Stimulated activated CD4-positive, alpha-beta T cell treated with anti-CD3 and anti-CD28 coated beads, Interleukin-15, amount 100 ng/mL, for 48 hours (primary cell): ENCODE results near the gene WFIKKN1.
A peak's percentile ranks its signal among the peaks of the same experiment; 100 is the strongest.

Experiments used
- DNase-seq, 2 donors: peaks; one replicate each; pipeline ENCODE4 v3.0.0-alpha.2; 2020; ENCODE audit warnings: low read depth in 2 of 2

WFIKKN1 gene

DNA sequence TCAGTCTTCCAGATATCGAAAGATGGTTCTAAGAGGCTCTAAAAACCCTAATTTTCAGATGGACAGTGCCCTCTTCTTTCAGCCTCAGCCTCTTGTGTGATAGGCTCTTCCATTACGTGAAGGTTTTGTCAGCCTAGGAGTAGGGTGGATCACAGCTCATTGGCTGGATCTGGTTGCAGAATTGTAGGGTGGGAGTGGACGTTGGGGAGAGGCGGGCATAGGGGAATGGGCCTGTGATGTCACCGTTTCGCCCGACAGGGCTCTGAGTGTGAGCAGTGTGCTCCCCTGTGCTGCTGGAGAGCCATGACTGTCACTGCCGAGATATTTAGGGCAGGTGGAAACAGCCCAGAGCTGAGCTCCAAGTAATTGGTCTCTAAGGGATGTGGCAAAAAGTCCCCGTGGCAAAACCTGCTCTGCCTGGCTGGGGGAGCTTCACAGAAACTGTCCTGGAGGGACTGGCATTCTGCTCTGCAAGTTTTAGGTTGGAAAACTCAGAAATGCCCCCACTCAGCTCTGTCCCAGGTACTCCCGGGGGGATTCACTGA lies 6.2 kb upstream of the WFIKKN1 start:
- no peak for DNase-seq

DNA sequence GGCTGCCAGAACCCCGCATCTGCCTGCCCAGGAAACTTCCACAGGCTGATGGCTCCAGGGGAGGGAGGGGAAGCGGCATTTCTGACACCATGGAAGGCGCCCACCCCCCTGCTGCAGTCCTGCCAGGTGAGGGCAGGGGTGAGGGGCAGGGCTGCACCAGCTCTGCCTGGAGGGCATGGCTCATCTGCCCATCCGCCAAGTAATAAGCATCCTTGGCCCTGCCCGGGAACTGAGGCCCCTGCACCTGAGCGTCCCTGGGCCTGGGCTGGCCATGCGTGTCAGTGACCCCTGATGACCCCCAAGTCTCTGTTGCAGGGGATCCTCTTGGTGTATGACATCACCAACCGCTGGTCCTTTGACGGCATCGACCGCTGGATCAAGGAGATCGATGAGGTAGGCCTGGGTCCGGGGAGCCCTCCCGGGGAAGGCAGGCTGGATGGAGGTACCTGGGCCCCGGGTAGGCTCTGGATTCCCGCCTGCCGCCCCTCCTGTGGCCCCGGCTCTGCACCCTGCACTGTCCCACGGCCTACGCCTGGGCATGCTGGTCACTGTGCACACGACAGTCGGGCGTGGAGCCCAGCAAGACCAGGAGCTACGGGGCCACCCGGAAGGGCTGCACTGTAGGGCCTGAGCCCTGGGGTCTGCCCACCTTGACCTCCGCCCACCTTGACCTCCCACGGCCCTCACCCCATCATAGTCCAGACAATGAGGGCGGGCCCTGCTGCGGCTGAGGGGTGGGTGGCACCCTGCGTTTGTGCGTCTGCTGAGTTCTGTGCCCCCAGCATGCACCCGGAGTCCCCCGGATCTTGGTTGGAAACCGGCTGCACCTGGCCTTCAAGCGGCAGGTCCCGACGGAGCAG lies 5.4 kb upstream of the WFIKKN1 start:
- no peak for DNase-seq

DNA sequence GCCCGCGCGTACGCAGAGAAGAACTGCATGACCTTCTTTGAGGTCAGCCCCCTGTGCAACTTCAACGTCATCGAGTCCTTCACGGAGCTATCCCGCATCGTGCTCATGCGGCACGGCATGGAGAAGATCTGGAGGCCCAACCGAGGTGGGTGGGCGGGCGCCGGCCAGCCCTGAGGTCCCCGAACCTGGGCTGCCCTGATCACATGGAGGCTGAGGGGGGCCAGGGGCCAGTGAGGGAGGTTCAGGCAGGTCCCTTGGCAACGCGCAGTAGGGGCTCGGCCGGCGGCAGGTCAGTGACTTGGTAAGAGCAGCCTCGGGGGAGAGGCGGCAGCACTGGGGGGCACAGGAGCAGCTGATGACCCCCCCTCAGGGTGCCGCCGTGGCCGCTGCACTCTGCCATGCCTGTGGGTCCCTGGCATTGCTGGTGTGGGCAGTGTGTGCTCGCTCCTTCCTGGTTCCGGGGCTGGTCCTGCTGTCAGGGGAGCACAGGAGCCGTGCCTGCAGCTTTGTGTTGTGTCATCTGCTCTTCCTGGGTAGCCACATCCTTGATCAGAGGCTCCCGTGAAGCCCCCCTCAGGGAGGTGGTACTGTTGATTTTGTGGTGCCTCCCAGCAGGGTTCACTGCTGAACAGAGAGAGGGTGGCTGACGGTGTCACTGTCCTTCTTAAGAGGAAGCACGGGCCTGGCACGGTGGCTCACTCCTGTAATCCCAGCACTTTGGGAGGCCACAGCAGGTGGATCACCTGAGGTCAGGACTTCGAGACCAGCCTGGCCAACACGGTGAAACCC lies 4.6 kb upstream of the WFIKKN1 start:
- no peak for DNase-seq

DNA sequence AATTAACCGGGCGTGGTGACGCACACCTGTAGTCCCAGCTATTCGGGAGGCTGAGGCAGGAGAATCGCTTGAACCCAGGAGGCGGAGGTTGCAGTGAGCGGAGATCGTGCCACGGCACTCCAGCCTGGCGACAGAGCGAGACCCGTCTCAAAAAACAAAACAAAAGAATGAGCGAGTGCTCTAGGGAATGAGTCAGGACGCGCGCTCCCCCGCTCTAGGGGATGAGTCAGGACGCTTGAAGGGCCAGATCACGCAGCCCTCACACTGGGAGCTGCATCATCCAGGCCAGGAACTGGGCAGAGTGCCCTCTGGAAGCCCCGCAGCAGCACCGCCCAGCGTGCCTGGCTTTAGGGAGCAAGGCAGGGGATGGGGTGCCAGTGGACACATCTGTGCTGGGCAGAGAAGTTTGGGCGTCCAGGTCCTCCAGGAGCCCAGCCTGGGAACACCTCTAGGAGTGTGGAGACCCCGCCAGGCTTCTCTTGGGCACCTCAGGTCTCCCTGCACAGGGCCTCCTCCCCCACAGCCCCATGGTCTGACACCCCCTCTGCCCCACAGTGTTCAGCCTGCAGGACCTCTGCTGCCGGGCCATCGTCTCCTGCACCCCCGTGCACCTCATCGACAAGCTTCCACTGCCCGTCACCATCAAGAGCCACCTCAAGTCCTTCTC lies 3.9 kb upstream of the WFIKKN1 start:
- no peak for DNase-seq

DNA sequence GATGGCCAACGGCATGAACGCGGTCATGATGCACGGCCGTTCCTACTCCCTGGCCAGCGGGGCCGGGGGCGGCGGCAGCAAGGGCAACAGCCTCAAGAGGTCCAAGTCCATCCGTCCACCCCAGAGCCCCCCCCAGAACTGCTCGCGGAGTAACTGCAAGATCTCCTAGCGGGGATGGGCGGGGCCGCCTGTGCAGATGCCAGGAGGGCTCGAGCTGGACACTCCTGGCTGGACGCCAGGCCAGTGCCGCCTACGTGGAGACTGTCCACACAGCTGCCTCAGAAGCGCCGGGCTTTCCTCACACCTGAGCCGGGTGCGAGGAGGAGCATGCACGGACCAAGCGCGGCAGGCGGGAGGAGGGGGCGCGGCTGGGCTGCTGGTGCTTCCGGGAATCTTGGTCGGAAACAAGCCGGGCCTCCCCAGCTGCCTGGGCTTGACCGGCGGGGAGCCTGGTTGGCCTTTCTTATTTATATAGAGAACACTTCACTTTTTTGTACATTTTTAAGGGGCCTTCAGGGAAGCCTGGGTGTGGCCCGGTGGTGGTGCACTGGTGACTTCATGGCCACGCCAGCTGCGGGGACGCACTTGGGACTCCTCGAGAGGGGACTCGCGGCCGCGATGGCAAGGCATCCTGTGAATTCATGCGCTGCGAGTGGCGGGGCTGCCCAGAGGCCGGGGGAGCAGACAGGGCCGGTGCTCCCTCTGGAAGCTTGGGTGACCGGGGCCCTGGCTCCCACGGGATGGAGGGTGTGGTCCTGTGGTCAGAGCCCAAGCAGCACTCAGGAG lies 3.1 kb upstream of the WFIKKN1 start:
- no peak for DNase-seq

DNA sequence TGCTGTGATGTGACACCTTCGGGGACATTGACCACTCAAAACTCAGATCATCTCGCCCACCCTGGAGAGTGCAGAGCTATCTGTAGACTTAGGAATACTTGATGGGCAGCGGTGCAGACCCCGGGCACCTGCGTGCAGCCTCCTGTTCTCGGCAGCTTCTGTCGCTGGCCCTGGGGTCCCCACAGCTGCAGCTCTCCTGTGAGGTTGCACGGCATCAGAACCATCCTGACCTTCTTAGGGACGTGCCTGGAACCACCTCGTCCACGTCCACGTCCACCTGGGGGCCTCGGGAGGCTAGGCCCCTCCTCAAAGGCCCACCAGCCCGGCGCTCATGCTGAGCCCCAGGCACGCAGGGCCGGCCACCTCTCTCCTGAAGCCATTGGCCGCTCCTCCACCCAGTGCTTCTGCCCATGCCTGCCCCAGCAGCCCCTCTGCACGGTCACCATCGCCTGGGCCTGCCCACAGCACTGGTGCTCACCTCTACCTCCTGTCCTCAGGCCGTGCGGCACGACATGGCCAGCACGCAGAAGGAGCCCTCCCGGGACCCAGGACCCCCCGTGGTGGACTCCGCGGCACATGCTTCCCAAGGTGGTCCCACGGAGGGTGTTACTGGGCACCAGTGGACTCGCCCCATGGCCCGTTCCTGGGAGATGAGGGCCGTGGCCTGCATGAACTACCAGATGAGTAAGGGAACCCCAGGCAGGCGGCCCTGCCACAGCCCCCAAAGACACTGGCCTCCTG lies 2.3 kb upstream of the WFIKKN1 start:
- DNase-seq, result no peak

DNA sequence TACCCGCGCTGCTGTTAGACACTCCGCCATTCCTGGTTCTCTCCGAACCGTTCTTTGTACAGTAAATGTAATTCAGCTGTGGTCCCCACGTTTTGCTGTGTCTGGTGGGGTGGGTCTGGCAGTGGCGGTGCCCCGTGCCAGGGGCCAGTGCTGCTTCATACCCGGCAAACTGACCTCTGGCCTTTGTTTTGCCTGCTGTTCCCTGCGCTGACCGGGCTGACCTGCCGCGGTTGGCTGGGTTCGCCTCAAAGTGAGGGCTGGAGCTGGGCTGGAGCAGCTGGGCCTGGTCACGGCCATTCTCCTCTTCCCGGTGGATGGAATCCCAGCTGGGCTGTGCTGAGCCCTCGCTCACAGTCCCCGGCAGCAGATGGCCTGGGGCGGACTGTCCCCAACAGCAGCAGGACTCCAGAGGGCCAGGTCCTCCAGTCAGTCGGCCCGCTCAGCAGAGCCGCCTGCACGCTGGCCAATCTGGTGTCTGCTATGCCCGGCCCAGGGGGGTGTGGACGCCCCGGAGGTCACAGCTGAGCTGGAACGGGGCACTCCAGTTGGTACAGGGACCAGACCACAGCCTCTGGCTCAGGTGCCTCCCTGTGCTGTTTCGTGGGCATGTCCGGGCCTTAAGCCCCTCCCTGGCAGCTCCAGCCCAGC lies 1.5 kb upstream of the WFIKKN1 start:
- no peak for DNase-seq

DNA sequence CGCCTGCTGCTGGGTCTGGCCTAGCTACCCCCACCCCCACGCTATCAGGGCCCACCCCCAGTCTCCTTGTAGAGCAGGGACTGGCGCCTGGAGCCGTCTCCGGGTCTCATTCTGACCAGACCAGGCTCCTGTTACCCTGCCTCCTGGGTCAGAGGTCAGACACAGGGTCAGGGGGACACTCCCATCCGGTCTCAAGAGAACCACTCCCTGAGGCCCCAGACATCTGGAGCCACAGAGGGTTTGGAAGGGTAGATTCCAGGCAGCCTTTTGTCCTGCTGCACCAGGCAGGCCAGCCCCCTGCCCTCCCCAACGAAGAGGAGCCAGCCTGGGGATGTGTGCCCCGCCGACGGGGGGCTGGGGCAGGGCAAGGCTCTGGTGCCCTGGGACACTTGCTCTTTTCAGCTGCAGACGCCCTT lies 944 bp upstream of the WFIKKN1 start:
- no peak for DNase-seq

DNA sequence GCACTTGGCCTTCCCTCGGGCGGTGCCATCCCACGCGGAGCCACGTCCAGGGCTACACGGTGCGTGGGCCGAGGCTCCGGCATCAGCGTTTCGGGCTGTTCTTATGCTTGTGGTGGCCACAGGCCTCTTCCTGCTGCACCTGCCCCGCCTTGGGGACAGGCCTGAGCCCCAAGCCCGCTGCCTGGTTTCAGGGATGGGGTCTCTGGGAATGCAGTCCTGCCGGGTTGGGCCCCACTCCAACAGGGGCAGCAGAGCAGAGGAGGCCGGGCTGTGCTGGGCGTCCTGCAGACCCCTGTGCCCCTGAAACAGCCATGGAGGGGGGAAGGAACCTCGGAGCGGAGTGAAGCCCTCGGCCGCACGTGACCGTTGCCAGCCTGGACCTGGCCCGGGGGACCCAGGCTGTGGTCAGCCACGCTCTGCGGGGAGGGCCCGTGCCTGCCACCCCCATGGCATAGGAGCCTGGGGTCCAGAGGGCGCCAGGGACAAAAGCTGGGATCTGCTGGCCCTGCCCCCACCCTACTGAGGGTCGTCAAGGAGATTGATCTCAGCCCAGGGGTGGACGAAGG lies 453 bp upstream of the WFIKKN1 start:
- no peak for DNase-seq

DNA sequence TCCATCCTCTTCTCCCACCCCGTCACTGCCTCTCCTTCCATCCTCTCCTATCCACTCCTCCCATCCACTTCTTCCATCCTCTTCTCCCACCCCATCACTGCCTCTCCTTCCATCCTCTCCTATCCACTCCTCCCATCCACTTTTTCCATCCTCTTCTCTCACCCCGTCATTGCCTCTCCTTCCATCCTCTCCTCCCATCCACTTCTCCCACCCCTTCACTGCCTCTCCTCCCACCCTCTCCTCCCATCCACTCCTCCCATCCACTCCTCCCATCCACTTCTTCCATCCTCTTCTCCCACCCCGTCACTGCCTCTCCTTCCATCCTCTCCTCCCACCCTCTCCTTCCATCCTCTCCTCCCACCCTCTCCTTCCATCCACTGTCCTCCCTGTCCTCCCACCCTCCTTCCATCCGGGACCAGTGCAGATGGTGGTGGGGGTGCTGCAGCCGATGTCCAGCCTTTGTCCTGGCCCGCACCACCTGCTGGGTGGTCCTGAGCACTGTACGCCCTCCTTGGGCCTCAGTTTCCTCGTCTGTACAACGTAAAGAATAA lies 1.1 kb downstream of the WFIKKN1 start:
- DNase-seq, result no peak

DNA sequence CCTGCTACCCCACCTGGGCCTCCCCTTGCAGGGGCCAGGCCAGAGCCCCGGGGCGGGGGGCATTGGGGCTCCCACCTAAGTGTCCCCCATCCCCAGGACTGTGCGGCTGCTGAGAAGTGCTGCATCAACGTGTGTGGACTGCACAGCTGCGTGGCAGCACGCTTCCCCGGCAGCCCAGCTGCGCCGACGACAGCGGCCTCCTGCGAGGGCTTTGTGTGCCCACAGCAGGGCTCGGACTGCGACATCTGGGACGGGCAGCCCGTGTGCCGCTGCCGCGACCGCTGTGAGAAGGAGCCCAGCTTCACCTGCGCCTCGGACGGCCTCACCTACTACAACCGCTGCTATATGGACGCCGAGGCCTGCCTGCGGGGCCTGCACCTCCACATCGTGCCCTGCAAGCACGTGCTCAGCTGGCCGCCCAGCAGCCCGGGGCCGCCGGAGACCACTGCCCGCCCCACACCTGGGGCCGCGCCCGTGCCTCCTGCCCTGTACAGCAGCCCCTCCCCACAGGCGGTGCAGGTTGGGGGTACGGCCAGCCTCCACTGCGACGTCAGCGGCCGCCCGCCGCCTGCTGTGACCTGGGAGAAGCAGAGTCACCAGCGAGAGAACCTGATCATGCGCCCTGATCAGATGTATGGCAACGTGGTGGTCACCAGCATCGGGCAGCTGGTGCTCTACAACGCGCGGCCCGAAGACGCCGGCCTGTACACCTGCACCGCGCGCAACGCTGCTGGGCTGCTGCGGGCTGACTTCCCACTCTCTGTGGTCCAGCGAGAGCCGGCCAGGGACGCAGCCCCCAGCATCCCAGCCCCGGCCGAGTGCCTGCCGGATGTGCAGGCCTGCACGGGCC lies 1.9 kb downstream of the WFIKKN1 start:
- DNase-seq, result no peak

DNA sequence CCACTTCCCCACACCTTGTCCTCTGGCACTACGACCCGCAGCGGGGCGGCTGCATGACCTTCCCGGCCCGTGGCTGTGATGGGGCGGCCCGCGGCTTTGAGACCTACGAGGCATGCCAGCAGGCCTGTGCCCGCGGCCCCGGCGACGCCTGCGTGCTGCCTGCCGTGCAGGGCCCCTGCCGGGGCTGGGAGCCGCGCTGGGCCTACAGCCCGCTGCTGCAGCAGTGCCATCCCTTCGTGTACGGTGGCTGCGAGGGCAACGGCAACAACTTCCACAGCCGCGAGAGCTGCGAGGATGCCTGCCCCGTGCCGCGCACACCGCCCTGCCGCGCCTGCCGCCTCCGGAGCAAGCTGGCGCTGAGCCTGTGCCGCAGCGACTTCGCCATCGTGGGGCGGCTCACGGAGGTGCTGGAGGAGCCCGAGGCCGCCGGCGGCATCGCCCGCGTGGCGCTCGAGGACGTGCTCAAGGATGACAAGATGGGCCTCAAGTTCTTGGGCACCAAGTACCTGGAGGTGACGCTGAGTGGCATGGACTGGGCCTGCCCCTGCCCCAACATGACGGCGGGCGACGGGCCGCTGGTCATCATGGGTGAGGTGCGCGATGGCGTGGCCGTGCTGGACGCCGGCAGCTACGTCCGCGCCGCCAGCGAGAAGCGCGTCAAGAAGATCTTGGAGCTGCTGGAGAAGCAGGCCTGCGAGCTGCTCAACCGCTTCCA lies 2.7 kb downstream of the WFIKKN1 start:
- no peak for DNase-seq

DNA sequence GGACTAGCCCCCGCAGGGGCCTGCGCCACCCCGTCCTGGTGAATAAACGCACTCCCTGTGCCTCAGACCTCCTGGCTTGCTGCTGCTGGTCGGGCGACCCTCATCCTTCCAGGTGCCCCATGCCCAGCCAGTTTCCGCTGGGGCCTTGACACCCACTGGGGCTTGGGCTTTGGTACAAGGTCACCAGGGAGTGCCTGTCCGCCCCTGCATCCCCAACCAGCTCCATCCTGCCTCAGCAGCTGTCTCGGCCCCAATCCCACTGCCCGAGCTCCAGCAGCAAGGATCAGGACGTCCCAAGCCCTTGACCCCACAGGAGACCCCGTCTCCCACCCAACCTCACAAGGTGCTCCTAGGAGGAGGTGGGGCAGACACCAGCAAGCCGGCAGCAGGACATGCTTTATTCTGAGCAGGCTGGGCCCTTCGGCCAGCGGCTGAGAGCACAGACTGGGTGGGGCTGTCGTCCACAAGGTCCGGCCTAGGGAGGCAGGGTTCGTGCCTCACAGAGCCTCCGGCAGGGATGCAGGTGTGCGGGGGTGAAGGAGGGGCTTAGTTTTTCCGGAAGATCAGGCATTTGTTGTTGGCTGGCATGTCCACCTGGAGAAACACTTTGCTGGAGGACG lies 3.4 kb downstream of the WFIKKN1 start:
- no peak for DNase-seq

DNA sequence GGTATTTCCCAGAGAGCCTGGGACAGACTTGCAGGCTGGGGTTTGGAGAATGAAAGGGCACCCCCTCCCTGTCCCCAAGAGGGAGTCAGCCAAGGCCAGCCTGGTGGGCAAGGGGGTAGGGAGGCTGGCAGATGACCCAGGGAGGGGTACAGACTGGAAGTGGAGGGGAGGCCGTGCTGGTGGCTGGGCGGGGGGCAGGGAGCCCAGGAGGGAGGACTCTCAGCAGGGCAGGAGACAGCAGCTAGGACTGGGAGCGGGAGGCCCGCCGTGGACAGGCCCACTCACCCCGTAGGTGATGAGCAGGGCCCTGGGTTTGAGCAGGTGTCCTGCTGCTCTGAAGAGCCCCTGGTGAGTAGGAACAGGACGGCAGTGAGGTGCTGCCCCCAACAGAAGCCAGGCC lies 4.2 kb downstream of the WFIKKN1 start:
- DNase-seq, result no peak

DNA sequence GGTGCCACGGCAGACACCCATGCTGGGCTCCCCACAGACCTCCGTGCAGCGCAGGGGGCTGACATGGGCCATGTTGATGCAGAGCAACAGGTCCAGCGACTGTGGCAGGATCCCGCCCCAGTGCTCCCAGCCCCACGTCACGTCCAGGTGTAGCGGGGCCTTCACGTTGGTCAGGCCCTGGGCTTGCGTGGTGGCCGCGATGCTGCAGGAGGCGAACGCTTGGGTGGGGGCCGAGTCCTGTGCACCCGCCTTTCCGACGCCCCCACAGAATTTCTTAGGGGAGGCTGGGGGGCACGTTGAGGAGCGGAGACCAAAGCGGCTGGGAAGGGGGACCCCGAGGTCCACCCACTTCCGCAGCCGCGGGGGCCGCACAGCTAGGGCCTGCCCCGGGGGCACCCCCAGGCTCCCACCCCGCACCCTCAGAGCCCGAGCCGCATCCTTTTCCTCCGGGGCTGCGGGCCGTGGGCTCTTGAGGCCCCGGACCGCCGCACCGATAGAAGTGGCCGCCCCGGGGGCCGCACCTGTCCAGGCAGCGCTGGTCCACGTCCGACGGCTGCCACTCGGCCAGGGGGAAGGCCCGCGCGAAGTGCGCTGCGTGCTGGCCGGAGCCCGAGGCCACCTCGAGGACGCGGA lies 4.9 kb downstream of the WFIKKN1 start:
- no peak for DNase-seq

DNA sequence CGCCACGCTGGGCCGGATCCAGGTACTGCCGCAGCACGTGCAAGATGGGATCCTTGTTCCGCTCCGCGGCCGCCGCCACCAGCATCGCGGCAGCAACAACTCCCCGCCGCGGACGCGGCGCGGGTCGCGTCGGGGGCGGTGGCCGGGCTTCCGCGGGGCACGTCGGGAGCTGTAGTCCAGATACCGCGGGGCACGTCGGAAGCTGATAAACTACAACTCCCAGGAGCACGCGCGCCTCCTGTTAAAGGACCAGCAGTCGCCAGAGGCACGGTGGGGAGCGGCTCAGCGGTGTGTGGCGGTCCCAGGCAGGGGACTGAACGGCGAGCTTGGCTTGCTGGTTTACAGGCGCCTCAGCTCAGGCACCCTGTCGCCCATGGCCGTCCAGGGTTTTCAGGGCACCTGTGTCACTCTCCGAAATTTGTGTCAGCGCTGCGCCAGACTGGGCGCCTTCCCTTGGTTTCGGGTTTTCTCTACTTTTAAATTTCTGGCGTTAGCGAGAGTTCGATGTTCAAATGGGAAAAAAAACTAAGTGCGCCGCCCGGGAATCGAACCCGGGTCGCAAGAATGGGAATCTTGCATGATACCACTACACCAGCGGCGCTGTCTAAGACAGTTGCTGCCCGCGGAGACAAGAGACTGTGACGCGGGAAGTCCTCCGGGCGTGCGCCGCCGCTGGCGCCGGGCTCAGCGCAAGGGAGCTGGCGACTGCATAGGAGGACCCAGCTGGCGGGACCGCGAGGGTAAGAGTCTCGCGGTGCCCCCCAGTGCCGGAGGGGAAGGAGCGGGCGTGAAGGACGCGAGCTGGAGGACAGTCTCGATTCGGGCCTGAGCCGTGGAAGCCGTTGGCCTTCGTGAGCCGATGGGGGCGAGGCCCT lies 5.7 kb downstream of the WFIKKN1 start, which contains the start of gene METTL26:
Gene METTL26 (minus strand): TSS at position 100 of the 875 bp plus-strand sequence. CDS start 15 bp downstream, at position 85.
- DNase-seq, result peak; percentile 88
